IMR-90 (cell line): ENCODE measurements around the gene AP2A1. TPM values are rescaled to one million over a fixed set of nuclear protein-coding genes. Genes with fewer than 3 reads are reported as not detected.

ENCODE experiments used
- ATAC-seq: fragments of 200-7000 bp; cut with Tn5 transposase; 2 replicates; pipeline ENCODE4 v1.9.1; 2020; ENCODE audit warnings: low read depth, mild to moderate bottlenecking, moderate library complexity
- BruUV-seq: library from RNA; stranded (reverse); fragments of 400-500 nt; replicated peaks from 2 replicates; lab custom pipeline; 2021; lab: Mats Ljungman, UMichigan
- CTCF ChIA-PET: fragments of 300-600 bp; formaldehyde crosslinking; extraction: SDS; loops from one replicate; lab custom pipeline; 2021; ENCODE audit warnings: antibody characterized with exemption; lab: Yijun Ruan, JAX
- POLR2A ChIA-PET: fragments of 300-600 bp; sonication (Branson Sonifier 250); formaldehyde crosslinking; loops from one replicate; lab custom pipeline; 2022; ENCODE audit warnings: antibody characterized with exemption; ENCODE audit not compliant: unreplicated experiment; lab: Charles Lee
- DNase-seq: peaks from one replicate; pipeline ENCODE4 v3.0.0; 2013
- H2AFZ ChIP-seq: replicated peaks from 2 replicates; pipeline ENCODE3; 2013; ENCODE audit warnings: low read length, mild to moderate bottlenecking; ENCODE audit not compliant: poor library complexity
- H2AK5ac ChIP-seq: 2 replicates; pipeline ENCODE4 v1.6.1; 2013; ENCODE audit warnings: low read depth, low read length, inconsistent platforms
- H2AK9ac ChIP-seq: replicated peaks from 2 replicates; pipeline ENCODE3; 2013; ENCODE audit warnings: mild to moderate bottlenecking, low read depth, low read length, moderate library complexity; ENCODE audit not compliant: poor library complexity
- H2BK120ac ChIP-seq: 2 replicates; pipeline ENCODE4 v1.6.1; 2013; ENCODE audit warnings: low read depth, low read length, inconsistent platforms
- H2BK15ac ChIP-seq: 3 replicates; pipeline ENCODE4 v1.6.1; 2013; ENCODE audit warnings: low read depth, low read length, inconsistent platforms
- H2BK20ac ChIP-seq: 2 replicates; pipeline ENCODE4 v1.6.1; 2013; ENCODE audit warnings: low read depth, mild to moderate bottlenecking, inconsistent platforms, low read length, moderate library complexity
- H2BK5ac ChIP-seq: 2 replicates; pipeline ENCODE4 v1.6.1; 2013; ENCODE audit warnings: mild to moderate bottlenecking, low read depth, low read length, inconsistent platforms; ENCODE audit not compliant: poor library complexity, severe bottlenecking
- H3K14ac ChIP-seq: replicated peaks from 2 replicates; pipeline ENCODE4 v1.6.1; 2013; ENCODE audit warnings: low read depth, low read length, inconsistent platforms
- H3K18ac ChIP-seq: 2 replicates; pipeline ENCODE4 v1.6.1; 2013; ENCODE audit warnings: low read depth, low read length, control low read depth
- H3K23ac ChIP-seq: 2 replicates; pipeline ENCODE4 v1.6.1; 2013; ENCODE audit warnings: low read depth, low read length, inconsistent platforms
- H3K27ac ChIP-seq: 2 replicates; pipeline ENCODE4 v1.5.1; 2013; ENCODE audit warnings: mild to moderate bottlenecking, control low read depth, low read length; ENCODE audit not compliant: insufficient read depth
- H3K27me3 ChIP-seq: 2 replicates; pipeline ENCODE4 v1.6.1; 2013; ENCODE audit warnings: low read length; ENCODE audit not compliant: control insufficient read depth, insufficient read depth
- H3K36me3 ChIP-seq: 2 replicates; pipeline ENCODE4 v1.6.1; 2013; ENCODE audit warnings: low read length, mixed read lengths; ENCODE audit not compliant: control insufficient read depth, insufficient read depth
- H3K4ac ChIP-seq: 2 replicates; pipeline ENCODE4 v1.6.1; 2013; ENCODE audit warnings: low read depth, low read length, inconsistent platforms
- H3K4me1 ChIP-seq: 2 replicates; pipeline ENCODE4 v1.6.1; 2013; ENCODE audit warnings: low read length, mixed read lengths; ENCODE audit not compliant: control insufficient read depth, insufficient read depth
- H3K4me2 ChIP-seq: 2 replicates; pipeline ENCODE4 v1.6.1; 2013; ENCODE audit warnings: low read depth, mild to moderate bottlenecking, control low read depth, low read length, moderate library complexity
- H3K4me3 ChIP-seq: 2 replicates; pipeline ENCODE4 v1.5.1; 2013; ENCODE audit warnings: low read depth, mild to moderate bottlenecking, control low read depth, low read length, moderate library complexity; ENCODE audit not compliant: insufficient read depth
- H3K56ac ChIP-seq: 2 replicates; pipeline ENCODE4 v1.6.1; 2013; ENCODE audit warnings: low read length, inconsistent platforms; ENCODE audit not compliant: insufficient read depth; ENCODE audit errors: extremely low read depth
- H3K79me1 ChIP-seq, 2 experiments: 2 replicates each; pipeline ENCODE4 v1.6.1; 2013; ENCODE audit warnings: low read length in 2 of 2, inconsistent platforms in 1 of 2, low read depth in 1 of 2
- H3K9ac ChIP-seq: 2 replicates; pipeline ENCODE4 v1.6.1; 2013; ENCODE audit warnings: low read depth, low read length, control low read depth
- H3K9me1 ChIP-seq: 2 replicates; pipeline ENCODE4 v1.6.1; 2013; ENCODE audit warnings: low read length, inconsistent platforms; ENCODE audit not compliant: insufficient read depth
- H3K9me3 ChIP-seq: 2 replicates; pipeline ENCODE4 v1.6.1; 2013; ENCODE audit warnings: low read length; ENCODE audit not compliant: control insufficient read depth, insufficient read depth
- H4K20me1 ChIP-seq: 2 replicates; pipeline ENCODE4 v1.6.1; 2013; ENCODE audit warnings: low read length, inconsistent platforms; ENCODE audit not compliant: insufficient read depth
- H4K5ac ChIP-seq: 2 replicates; pipeline ENCODE4 v1.6.1; 2013; ENCODE audit warnings: mild to moderate bottlenecking, low read depth, low read length, control low read depth
- H4K8ac ChIP-seq, 2 experiments: 2 replicates each; pipeline ENCODE4 v1.6.1; 2013; ENCODE audit warnings: low read depth in 2 of 2, low read length in 2 of 2, control low read depth in 1 of 2, inconsistent platforms in 1 of 2
- H4K91ac ChIP-seq: 2 replicates; pipeline ENCODE4 v1.6.1; 2013; ENCODE audit warnings: low read depth, low read length, inconsistent platforms; ENCODE audit not compliant: insufficient read depth
- BHLHE40 ChIP-seq: fragments of 150-350 bp; IDR thresholded peaks from 2 replicates; pipeline ENCODE4 v1.6.1; 2016; ENCODE audit warnings: mild to moderate bottlenecking, low read depth, low read length
- CEBPB ChIP-seq: IDR thresholded peaks from 2 replicates; pipeline ENCODE4 v1.6.1; 2012; ENCODE audit warnings: low read depth, low read length, improper control_type of control experiment
- CHD1 ChIP-seq: IDR thresholded peaks from 2 replicates; pipeline ENCODE4 v1.6.1; 2012; ENCODE audit warnings: low read depth, low read length, improper control_type of control experiment
- CTCF ChIP-seq: conservative IDR thresholded peaks from 2 replicates; pipeline ENCODE4 v1.5.1; 2012; ENCODE audit warnings: mild to moderate bottlenecking, low read depth, low read length, improper control_type of control experiment
- ELK1 ChIP-seq: fragments of 150-350 bp; IDR thresholded peaks from 2 replicates; pipeline ENCODE4 v1.6.1; 2016; ENCODE audit warnings: low read depth, mild to moderate bottlenecking, low read length, moderate library complexity, borderline replicate concordance
- FOS ChIP-seq: fragments of 150-350 bp; IDR thresholded peaks from 2 replicates; pipeline ENCODE4 v1.6.1; 2016; ENCODE audit warnings: low read depth, low read length
- MAFK ChIP-seq: IDR thresholded peaks from 2 replicates; pipeline ENCODE4 v1.6.1; 2012; ENCODE audit warnings: low read depth, low read length, improper control_type of control experiment
- MAZ ChIP-seq: IDR thresholded peaks from 2 replicates; pipeline ENCODE4 v1.6.1; 2012; ENCODE audit warnings: low read depth, mild to moderate bottlenecking, low read length, improper control_type of control experiment, moderate library complexity, borderline replicate concordance
- MXI1 ChIP-seq: IDR thresholded peaks from 2 replicates; pipeline ENCODE4 v1.6.1; 2012; ENCODE audit warnings: low read depth, mild to moderate bottlenecking, low read length, moderate library complexity, borderline replicate concordance
- NFE2L2 ChIP-seq: fragments of 150-350 bp; IDR thresholded peaks from 2 replicates; pipeline ENCODE4 v1.6.1; 2016; ENCODE audit warnings: low read depth, mild to moderate bottlenecking, low read length
- POLR2A ChIP-seq: IDR thresholded peaks from 2 replicates; pipeline ENCODE4 v1.6.1; 2012; ENCODE audit warnings: mild to moderate bottlenecking, low read depth, low read length
- RAD21 ChIP-seq: IDR thresholded peaks from 2 replicates; pipeline ENCODE4 v1.6.1; 2012; ENCODE audit warnings: low read length, improper control_type of control experiment
- RCOR1 ChIP-seq: IDR thresholded peaks from 2 replicates; pipeline ENCODE4 v1.6.1; 2012; ENCODE audit warnings: mild to moderate bottlenecking, low read length, improper control_type of control experiment; ENCODE audit not compliant: insufficient replicate concordance
- RFX5 ChIP-seq: IDR thresholded peaks from 2 replicates; pipeline ENCODE4 v1.8.0; 2012; ENCODE audit warnings: low read depth, mild to moderate bottlenecking, low read length, moderate library complexity
- SMC3 ChIP-seq: fragments of 150-350 bp; IDR thresholded peaks from 2 replicates; pipeline ENCODE4 v1.6.1; 2016; ENCODE audit warnings: low read depth, mild to moderate bottlenecking, antibody characterized with exemption, low read length, moderate library complexity
- USF2 ChIP-seq: fragments of 150-350 bp; IDR thresholded peaks from 2 replicates; pipeline ENCODE4 v1.6.1; 2017; ENCODE audit warnings: mild to moderate bottlenecking, antibody characterized with exemption, low read length, low read depth
- WGBS, 2 experiments: methylation state at CpG; one replicate each; pipeline versions ENCODE4 v1.1.5 to v1.1.7; 2013; ENCODE audit warnings: missing lambda C conversion rate in 2 of 2; ENCODE audit not compliant: insufficient read length in 1 of 2; ENCODE audit errors: extremely low coverage in 2 of 2; 5-methylcytosine and 5-hydroxymethylcytosine counted together
- dilution Hi-C: fragments of 300-500 bp; cut with HindIII; formaldehyde crosslinking; loops from one replicate; pipeline ENCODE4 v1.14.3; 2018; ENCODE audit warnings: low sequenced_read_pairs; ENCODE audit not compliant: unreplicated experiment
- in situ Hi-C: fragments of 300-500 bp; cut with MboI; formaldehyde crosslinking; loops from 3 replicates; pipeline ENCODE4 v1.14.3; 2019; ENCODE audit warnings: low sequenced_read_pairs, inconsistent platforms, mixed read lengths
- intact Hi-C: fragments of 100-400 bp; cut with micrococcal nuclease; formaldehyde crosslinking; loops from 2 replicates; pipeline ENCODE4 v1.10.0; 2022
- polyA plus RNA-seq, 3 experiments: library from polyadenylated mRNA; depleted of rRNA; stranded (reverse); fragments of >200 nt; gene quantifications; 2 replicates each; pipeline ENCODE4 v1.2.3, GENCODE V29; 2012; ENCODE audit warnings: low replicate concordance in 1 of 3
- total RNA-seq: library from RNA; depleted of rRNA; stranded (reverse); fragments of >200 nt; gene quantifications from 2 replicates; pipeline ENCODE4 v1.2.3, GENCODE V29; 2012

AP2A1 gene
- total and polyA plus RNA-seq, 2 of the 4 experiments (the other 2 are of a cell fraction) = 40.7 to 122 TPM

GRCh38 chr19:49752701-49753100, 14.1 kb upstream of the AP2A1 start:
- no TSS peak for BruUV-seq
- no peak overlapping the region for H3K4me2 ChIP-seq
- no peaks in the 10 kb centered on the region for H4K20me1 ChIP-seq
- TF ChIP-seq BHLHE40 = no peak
- TF ChIP-seq MAFK = no peak
- no peak for TF ChIP-seq CEBPB
- no peak for TF ChIP-seq RFX5
- TF ChIP-seq MXI1 = no peak
- no peak for TF ChIP-seq FOS
- TF ChIP-seq POLR2A = no peak
- no peak for TF ChIP-seq RAD21
- no peak for TF ChIP-seq ELK1
- TF ChIP-seq NFE2L2 = no peak
- TF ChIP-seq RCOR1 = no peak
- no peak for TF ChIP-seq CTCF
- no peak for TF ChIP-seq MAZ
- no peak for TF ChIP-seq CHD1
- TF ChIP-seq SMC3 = no peak
- no peak for TF ChIP-seq USF2
- H3K18ac ChIP-seq = no peak overlapping the region
- H2AFZ ChIP-seq = no peak overlapping the region
- no peak overlapping the region for H4K91ac ChIP-seq
- H2AK5ac ChIP-seq = no peak overlapping the region
- no peaks in the 10 kb centered on the region for H3K79me1 ChIP-seq
- ChIA-PET CTCF (no interaction called here), POLR2A (no interaction called here)
- no peak overlapping the region for H3K4ac ChIP-seq
- dilution Hi-C loops (no loop called here), intact Hi-C loops (no loop called here), in situ Hi-C loops (no loop called here)
- H2BK5ac ChIP-seq = no peak overlapping the region
- no peak overlapping the region for H3K9ac ChIP-seq
- no peak overlapping the region for H3K56ac ChIP-seq
- no peaks in the 10 kb centered on the region for H3K36me3 ChIP-seq
- no peak for ATAC-seq
- H3K4me3 ChIP-seq = no peak overlapping the region
- H3K9me3 ChIP-seq = peaks cover 8% of the 10 kb centered on the region
- H2AK9ac ChIP-seq = no peak overlapping the region
- H4K8ac ChIP-seq = no peak overlapping the region
- H4K5ac ChIP-seq = no peak overlapping the region
- no peak for DNase-seq
- no peak overlapping the region for H3K27ac ChIP-seq
- WGBS, 2 experiments = 67% methylated on average over 1 of the region's 1 CpG; no CpG with 5 or more reads in 1 of the 2 experiments
- H2BK15ac ChIP-seq = no peak overlapping the region
- H3K27me3 ChIP-seq = no peaks in the 10 kb centered on the region
- no peak overlapping the region for H2BK20ac ChIP-seq
- peaks cover 3% of the 10 kb centered on the region; the same call in 1 of the 2 replicates for H3K4me1 ChIP-seq
- H3K14ac ChIP-seq = no peak overlapping the region
- H3K23ac ChIP-seq = no peak overlapping the region
- no peak overlapping the region for H2BK120ac ChIP-seq
- 0 out of 2 replicates have a peak, but pooled peaks cover 2% of the 10 kb centered on the region for H3K9me1 ChIP-seq
